HCT116 (cell line): ENCODE data around the gene RHD. TPM values are rescaled to one million over a fixed set of nuclear protein-coding genes. Genes with fewer than 3 reads are reported as not detected.
"Not testable (repeated sequence)": the region's sequence is repeated elsewhere in the genome, so short reads cannot be mapped to it uniquely, and the experiment has no call there.

Experiments used
- ATAC-seq: fragments of 200-7000 bp; cut with Tn5 transposase; 2 replicates; pipeline ENCODE4 v1.9.1; 2020; ENCODE audit warnings: mild to moderate bottlenecking, moderate library complexity
- BruUV-seq: library from RNA; stranded (reverse); fragments of 400-500 nt; replicated peaks from 2 replicates; lab custom pipeline; 2021; lab: Mats Ljungman, UMichigan
- CTCF ChIA-PET: fragments of 300-600 bp; sonication (Branson Sonifier 250); formaldehyde crosslinking; loops from one replicate; lab custom pipeline; 2021; ENCODE audit warnings: antibody characterized with exemption; lab: Charles Lee
- POLR2A ChIA-PET: fragments of 300-600, 350-600 bp; sonication (Branson Sonifier 250); formaldehyde crosslinking; loops from one replicate; lab custom pipeline; 2021; ENCODE audit warnings: antibody characterized with exemption; lab: Charles Lee
- RAD21 ChIA-PET, 2 experiments: fragments of 300-600 bp; sonication (Branson Sonifier 250); formaldehyde crosslinking; loops; one replicate each; lab custom pipeline; 2023; ENCODE audit warnings: low total read pairs in 2 of 2; ENCODE audit not compliant: uncharacterized antibody in 2 of 2, unreplicated experiment in 2 of 2, low non-redundant PET in 1 of 2; lab: Charles Lee
- DNase-seq: peaks from one replicate; pipeline ENCODE4 v3.0.0-alpha.2; 2010; ENCODE audit warnings: low read depth, low spot score
- H2AFZ ChIP-seq: fragments of 200-600 bp; shearing (Covaris generic), sonication (generic); 2 replicates; pipeline ENCODE4 v1.6.1; 2017; ENCODE audit warnings: low read depth, mixed run types, mixed read lengths, antibody characterized with exemption, low read length; ENCODE audit not compliant: poor library complexity, severe bottlenecking
- H3K27ac ChIP-seq: 2 replicates; pipeline ENCODE4 v1.5.1; 2012; ENCODE audit warnings: low read depth, low read length
- H3K27me3 ChIP-seq: fragments of 200-600 bp; sonication (generic); 2 replicates; pipeline ENCODE4 v1.6.1; 2016; ENCODE audit warnings: mixed run types, low read length, mixed read lengths; ENCODE audit not compliant: insufficient read depth
- H3K36me3 ChIP-seq, 2 experiments: fragments of 200-500 bp in 1 of 2; fragments of 200-600 bp in 1 of 2; sonication (Bioruptor generic) in 1 of 2; sonication (generic) in 1 of 2; 2 replicates each; pipeline versions ENCODE4 v1.5.1 to v1.6.1; 2014 to 2016; ENCODE audit warnings: low read length in 2 of 2, inconsistent platforms in 1 of 2, mixed read lengths in 1 of 2, mixed run types in 1 of 2; ENCODE audit not compliant: insufficient read depth in 2 of 2, control insufficient read depth in 1 of 2
- H3K4me1 ChIP-seq, 2 experiments: fragments of 200-600 bp in 1 of 2; sonication (generic) in 1 of 2; 2 replicates each; pipeline versions ENCODE4 v1.5.1 to v1.6.1; 2012 to 2017; ENCODE audit warnings: low read length in 2 of 2, inconsistent platforms in 1 of 2, mild to moderate bottlenecking in 1 of 2, mixed read lengths in 1 of 2, mixed run types in 1 of 2, moderate library complexity in 1 of 2; ENCODE audit not compliant: insufficient read depth in 2 of 2, control insufficient read depth in 1 of 2
- H3K4me2 ChIP-seq: fragments of 200-600 bp; sonication (generic); 2 replicates; pipeline ENCODE4 v1.6.1; 2017; ENCODE audit warnings: mixed run types, low read length, mixed read lengths
- H3K4me3 ChIP-seq, 2 experiments: fragments of 200-600 bp in 1 of 2; sonication (generic) in 1 of 2; replicated peaks in 1 of 2; 2 replicates each; pipeline ENCODE4 v1.5.1; 2011 to 2016; ENCODE audit warnings: low read length in 2 of 2, control low read depth in 1 of 2, low read depth in 1 of 2, mild to moderate bottlenecking in 1 of 2, mixed read lengths in 1 of 2, mixed run types in 1 of 2
- H3K79me2 ChIP-seq: fragments of 200-600 bp; sonication (generic); 2 replicates; pipeline ENCODE4 v1.6.1; 2017; ENCODE audit warnings: mild to moderate bottlenecking, mixed run types, low read length, moderate library complexity, mixed read lengths; ENCODE audit not compliant: insufficient read depth
- H3K9ac ChIP-seq: fragments of 200-600 bp; sonication (generic); 2 replicates; pipeline ENCODE4 v1.6.1; 2016; ENCODE audit warnings: low read length, mixed read lengths
- H3K9me2 ChIP-seq: fragments of 200-600 bp; sonication (generic), shearing (Covaris generic); 2 replicates; pipeline ENCODE4 v1.6.1; 2017; ENCODE audit warnings: mixed run types, mild to moderate bottlenecking, moderate library complexity; ENCODE audit not compliant: insufficient read depth
- H3K9me3 ChIP-seq, 2 experiments: fragments of 200-500 bp in 1 of 2; fragments of 200-600 bp in 1 of 2; sonication (Bioruptor generic) in 1 of 2; sonication (generic) in 1 of 2; 2 replicates each; pipeline ENCODE4 v1.6.1; 2014 to 2017; ENCODE audit warnings: low read length in 2 of 2, mixed read lengths in 2 of 2, inconsistent platforms in 1 of 2, low read depth in 1 of 2, mild to moderate bottlenecking in 1 of 2, mixed run types in 1 of 2, moderate library complexity in 1 of 2; ENCODE audit not compliant: control insufficient read depth in 1 of 2, insufficient read depth in 1 of 2
- H4K20me1 ChIP-seq: fragments of 200-600 bp; sonication (generic), shearing (Covaris generic); 2 replicates; pipeline ENCODE4 v1.6.1; 2017; ENCODE audit warnings: mixed run types, mild to moderate bottlenecking, moderate library complexity; ENCODE audit not compliant: insufficient read depth
- intact Hi-C: fragments of 100-400 bp; cut with micrococcal nuclease; formaldehyde crosslinking; loops from 2 replicates; pipeline ENCODE4 v1.10.0; 2022
- total RNA-seq: library from RNA; stranded (reverse); gene quantifications from one replicate; pipeline ENCODE4 v1.2.1, GENCODE V29; 2021; ENCODE audit not compliant: unreplicated experiment

RHD gene
- total RNA-seq, 1 experiment from 2014 or later = not detected

GRCh38 chr1:25294889-25295826, 22.8 kb downstream of the RHD start:
- intact Hi-C loops, H4K20me1 ChIP-seq, H3K9me3 ChIP-seq, ATAC-seq, DNase-seq, CTCF ChIA-PET, H3K27ac ChIP-seq, H3K9ac ChIP-seq, H3K4me3 ChIP-seq, BruUV-seq, H2AFZ ChIP-seq, H3K36me3 ChIP-seq, H3K27me3 ChIP-seq, POLR2A ChIA-PET, H3K4me2 ChIP-seq, H3K79me2 ChIP-seq, RAD21 ChIA-PET, H3K9me2 ChIP-seq, H3K4me1 ChIP-seq: not testable (repeated sequence)

GRCh38 chr1:25296501-25296900, 24.2 kb downstream of the RHD start:
- POLR2A ChIA-PET, H4K20me1 ChIP-seq, H3K9ac ChIP-seq, ATAC-seq, H3K4me2 ChIP-seq, H3K9me2 ChIP-seq, H3K4me1 ChIP-seq, H3K36me3 ChIP-seq, CTCF ChIA-PET, H3K9me3 ChIP-seq, H3K27me3 ChIP-seq, H3K27ac ChIP-seq, H2AFZ ChIP-seq, intact Hi-C loops, RAD21 ChIA-PET, DNase-seq, H3K79me2 ChIP-seq, H3K4me3 ChIP-seq, BruUV-seq: not testable (repeated sequence)

- H3K27ac ChIP-seq, H3K4me2 ChIP-seq, H3K9me2 ChIP-seq, H4K20me1 ChIP-seq, H3K27me3 ChIP-seq, H3K9ac ChIP-seq, H3K79me2 ChIP-seq, H3K4me1 ChIP-seq, intact Hi-C loops, CTCF ChIA-PET, ATAC-seq, DNase-seq, BruUV-seq, POLR2A ChIA-PET, RAD21 ChIA-PET, H2AFZ ChIP-seq, H3K9me3 ChIP-seq, H3K36me3 ChIP-seq, H3K4me3 ChIP-seq: not testable (repeated sequence)
These were observed 28.4 kb downstream of the RHD start for GRCh38 chr1:25300729-25301128.

GRCh38 chr1:25302330-25302729, 30.0 kb downstream of the RHD start:
- H3K79me2 ChIP-seq, H3K9me3 ChIP-seq, H3K9ac ChIP-seq, intact Hi-C loops, DNase-seq, H4K20me1 ChIP-seq, ATAC-seq, CTCF ChIA-PET, H3K9me2 ChIP-seq, RAD21 ChIA-PET, H3K27ac ChIP-seq, H3K4me1 ChIP-seq, H2AFZ ChIP-seq, H3K27me3 ChIP-seq, BruUV-seq, H3K4me2 ChIP-seq, H3K4me3 ChIP-seq, H3K36me3 ChIP-seq, POLR2A ChIA-PET: not testable (repeated sequence)
